NCI-H82 (cell line): Measurements from ENCODE around the gene SLC25A26.

Experiments used
- DNase-seq: peaks from one replicate; lab custom pipeline; 2025; lab: John Stamatoyannopoulos, UW

SLC25A26 gene

DNA sequence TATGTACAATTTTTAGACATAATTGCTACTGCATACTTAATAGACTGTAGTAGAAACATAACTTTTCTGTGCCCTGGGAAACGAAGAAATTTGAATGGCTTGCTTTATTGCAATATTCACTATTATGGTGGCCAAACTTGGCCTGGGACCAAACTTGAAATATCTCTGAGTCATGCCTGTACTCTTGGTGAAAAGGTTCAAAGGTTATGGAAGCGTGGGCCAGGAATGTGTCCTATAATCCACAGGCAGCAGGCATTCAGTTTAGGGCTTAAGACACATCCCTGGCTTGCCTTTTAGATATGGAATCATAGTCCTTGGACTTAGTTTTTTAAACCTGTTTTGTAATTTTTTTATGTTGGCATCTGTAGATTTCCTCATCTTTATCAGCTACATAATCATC, 155.8 kb downstream of the SLC25A26 start:
- DNase-seq = no peak

DNA sequence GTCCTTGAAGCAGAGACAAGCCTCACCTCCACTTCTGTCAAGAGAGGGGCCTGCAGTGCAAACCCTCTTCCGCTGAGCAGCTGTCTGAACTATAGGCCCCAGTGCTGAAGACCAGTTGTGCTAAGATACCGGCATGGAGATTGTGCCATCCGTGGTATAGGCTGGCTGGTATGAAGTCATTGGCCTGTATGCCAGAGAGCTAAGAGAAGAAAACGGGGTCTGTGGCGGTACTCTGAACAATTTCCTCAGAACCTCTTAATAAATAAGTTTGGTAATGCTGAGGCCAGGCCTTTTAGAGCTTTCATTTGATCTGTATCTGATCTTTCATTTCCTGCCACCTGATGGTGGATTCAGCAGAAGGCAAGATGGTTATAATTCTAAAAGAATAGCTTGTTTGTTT, 157.0 kb downstream of the SLC25A26 start:
- DNase-seq = no peak

DNA sequence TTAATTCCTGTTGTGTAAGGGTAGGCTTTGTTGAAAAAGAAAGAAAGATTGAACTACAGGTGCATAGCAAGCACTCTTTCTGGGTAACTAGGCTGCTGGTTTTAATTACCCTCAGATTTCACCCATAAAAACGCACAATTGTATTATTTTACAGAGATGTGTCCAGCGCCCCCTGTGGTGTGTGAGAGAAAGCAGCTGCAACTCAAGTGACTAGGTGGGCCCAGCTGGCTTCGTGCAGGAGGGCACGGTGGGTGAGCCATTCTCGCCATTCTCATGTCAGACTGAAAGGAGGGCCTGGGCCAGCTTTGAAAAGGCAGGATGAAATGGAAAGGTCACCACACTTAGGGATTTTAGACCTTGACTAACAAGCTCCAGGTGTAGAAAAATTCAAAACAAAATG, 157.5 kb downstream of the SLC25A26 start:
- DNase-seq = peak; percentile 45

- no peak for DNase-seq
These were observed 158.8 kb downstream of the SLC25A26 start for GRCh38 chr3:66379565-66379964.

DNA sequence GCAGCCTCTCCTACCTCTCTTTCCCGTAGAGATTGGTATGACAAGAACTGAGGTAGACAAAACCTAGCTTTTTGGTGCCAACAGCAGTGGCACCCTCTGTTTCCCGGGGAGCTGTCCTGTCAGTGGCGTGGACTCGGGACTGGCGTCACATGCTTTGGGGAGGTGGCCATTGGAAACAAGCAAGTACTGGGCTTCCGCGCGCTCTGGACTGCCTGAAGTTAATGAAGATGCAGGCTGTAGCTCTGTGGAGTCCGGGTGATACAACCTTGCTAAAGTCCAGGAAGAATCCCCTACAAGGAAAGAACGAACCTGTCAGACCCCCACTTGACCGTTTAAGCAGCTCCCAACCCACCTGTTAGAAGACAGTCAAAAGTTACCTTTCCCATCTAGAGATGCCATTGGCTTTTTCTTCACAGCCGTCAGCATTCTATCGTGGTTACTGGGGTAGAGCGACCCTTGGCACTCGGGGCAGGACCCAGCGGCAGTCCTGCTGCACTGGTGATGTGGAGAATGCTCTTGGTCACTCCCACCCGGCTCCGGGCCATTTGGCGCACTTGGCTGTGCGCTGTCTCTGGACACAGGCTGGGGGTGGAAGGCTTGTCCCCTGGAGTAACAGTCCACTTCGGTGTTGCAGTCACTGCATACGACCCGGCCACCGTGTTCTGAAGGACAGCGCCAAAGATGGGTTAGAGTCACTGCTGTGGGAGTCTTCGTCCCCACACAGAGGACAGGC, 159.6 kb downstream of the SLC25A26 start:
- no peak for DNase-seq

- no peak for DNase-seq
These were observed 160.8 kb downstream of the SLC25A26 start for GRCh38 chr3:66381626-66382025.

- no peak for DNase-seq
These were observed 161.3 kb downstream of the SLC25A26 start for GRCh38 chr3:66382142-66382541.

DNA sequence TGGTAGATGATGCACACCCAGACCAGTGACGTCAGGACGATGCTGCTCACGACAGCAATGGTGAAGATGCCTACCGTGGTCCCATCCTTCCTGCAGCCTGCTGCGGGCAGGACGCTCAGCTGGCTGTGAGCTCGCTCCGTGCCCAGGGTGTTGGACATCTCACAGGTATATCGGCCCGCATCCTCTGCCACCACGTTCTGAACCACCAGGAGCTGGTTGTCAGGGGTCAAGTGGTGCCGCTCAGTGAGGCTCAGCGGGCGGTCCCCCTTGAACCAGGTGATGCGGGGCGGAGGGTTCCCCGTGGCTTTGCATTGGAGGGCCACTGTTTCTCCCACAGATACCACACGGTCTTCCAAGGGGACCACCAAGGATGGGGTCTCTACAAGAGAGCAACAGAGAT, 162.2 kb downstream of the SLC25A26 start:
- DNase-seq = no peak

- no peak for DNase-seq
These were observed 163.4 kb downstream of the SLC25A26 start for GRCh38 chr3:66383998-66384745.

DNA sequence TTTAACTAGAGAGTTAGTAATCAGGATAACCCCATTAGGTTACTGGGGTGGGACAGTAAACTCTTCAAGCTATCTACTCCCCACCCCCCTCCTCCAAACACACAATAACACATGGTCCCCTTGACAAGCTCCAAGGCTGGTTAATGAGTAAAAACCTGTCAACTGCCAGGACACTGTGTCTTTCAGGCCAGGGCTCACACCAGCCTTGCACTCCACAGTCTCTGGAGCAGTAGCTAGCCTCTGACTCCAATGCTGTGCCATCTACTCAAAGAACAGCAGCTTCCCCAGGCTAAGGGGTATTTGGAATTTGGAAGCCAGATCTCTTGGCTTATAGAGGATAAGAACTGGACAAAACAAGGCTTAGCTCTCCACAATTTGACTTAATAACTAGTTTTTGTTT, 164.3 kb downstream of the SLC25A26 start:
- DNase-seq = no peak

GRCh38 chr3:66386011-66386924, 165.5 kb downstream of the SLC25A26 start:
- DNase-seq = no peak

- DNase-seq = no peak
These were observed 166.3 kb downstream of the SLC25A26 start for GRCh38 chr3:66386925-66387650.

DNA sequence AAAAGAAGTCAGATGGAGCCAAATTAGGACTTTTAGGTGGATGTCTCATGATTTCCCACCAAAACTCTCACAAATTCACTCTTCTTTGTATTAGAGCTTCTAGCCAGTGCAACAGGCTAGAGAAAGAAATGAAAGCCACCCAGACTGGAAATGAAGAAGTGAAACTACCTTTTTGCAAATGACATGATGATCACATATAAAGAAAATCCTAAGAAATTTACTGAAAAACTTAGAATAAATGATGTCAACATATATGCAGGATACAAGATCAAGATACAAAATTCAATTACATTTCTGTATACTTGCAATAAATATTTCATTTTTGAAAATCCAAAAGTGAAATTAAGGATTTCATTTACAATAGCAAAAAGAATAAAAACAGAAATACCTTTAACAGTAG, 169.2 kb downstream of the SLC25A26 start:
- DNase-seq = no peak

DNA sequence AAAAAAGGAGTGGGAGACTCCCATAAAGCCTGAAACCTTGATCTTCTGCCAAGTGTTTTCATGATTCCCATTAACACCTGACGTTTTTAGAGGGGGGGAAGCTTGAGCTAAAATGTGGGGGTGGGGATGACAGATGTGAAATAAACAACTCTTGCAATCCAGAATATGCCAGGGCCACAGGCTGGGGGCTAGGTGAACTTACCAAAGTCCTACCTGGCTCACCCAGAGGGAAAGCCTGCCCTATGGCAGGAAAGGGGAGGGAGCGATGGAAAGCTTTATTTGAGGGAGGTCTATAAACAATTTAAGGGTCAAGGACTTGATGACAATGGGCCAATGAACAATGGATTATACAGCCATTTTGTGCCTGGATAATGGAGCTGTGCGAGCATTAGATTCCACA, 171.7 kb downstream of the SLC25A26 start:
- DNase-seq = no peak

GRCh38 chr3:66392966-66393332, 172.1 kb downstream of the SLC25A26 start:
- DNase-seq = no peak

- no peak for DNase-seq
These were observed 172.7 kb downstream of the SLC25A26 start for GRCh38 chr3:66393333-66394005.

GRCh38 chr3:66394019-66394752, 173.4 kb downstream of the SLC25A26 start:
- DNase-seq = no peak

- DNase-seq = no peak
These were observed 174.0 kb downstream of the SLC25A26 start for GRCh38 chr3:66394753-66395249.

DNA sequence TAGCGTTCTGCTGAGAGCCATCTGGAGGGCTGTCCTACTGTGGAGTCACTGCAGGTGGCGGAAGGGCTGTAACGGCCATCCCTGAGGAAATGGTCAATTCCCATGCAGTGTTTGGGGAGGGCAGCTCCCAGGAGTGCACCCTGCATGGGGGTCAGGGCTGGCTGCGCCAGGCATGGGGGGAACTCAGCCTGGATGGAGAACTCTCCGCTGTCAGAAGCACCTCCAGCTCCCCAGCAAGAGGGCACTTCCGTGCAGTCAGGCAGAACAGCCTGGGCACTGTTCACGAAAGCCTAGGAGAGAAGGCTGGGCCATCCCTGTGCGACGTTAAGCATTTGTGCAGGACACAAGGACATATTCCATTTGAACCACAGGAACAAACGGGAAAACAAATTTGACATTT, 174.8 kb downstream of the SLC25A26 start:
- no peak for DNase-seq

DNA sequence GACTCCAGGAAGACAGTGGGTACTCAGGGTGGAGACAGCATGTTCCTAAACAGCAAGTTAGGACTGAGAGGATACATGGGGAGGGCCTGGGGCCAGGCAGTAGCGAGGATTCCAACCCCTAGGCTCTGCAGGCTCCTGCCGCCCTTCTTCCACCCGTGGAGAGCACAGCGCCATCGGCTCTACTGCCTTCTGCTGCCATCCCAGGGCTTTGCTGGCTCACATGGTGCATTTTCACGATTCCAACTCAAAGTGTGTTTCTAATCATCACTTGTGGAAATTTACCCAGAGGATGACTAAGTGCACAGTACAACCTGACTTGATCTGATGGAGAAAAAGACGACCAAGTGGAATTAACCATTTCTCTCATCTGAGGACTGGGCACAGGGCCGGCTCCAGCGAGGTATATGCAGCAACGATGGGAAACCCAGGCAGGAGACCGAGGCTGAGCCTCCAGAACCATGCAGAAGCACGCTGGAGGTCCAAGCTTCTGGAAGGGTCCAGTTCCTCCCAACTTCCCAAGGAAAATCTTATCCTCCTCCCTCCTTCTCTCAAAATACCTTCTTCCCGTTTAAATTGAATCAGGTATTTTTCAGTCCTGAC, 175.5 kb downstream of the SLC25A26 start:
- no peak for DNase-seq
